ENCODE measurements around the gene PTPRK.

The PTPRK gene

GRCh38 chr6:128172752-128173682 lies 347.4 kb downstream of the PTPRK start:
- DNase-seq (ENCODE audit: low read depth), result no peak
- no peak overlapping the region for H3K4me3 ChIP-seq (ENCODE audit: control insufficient read depth, low read depth, low read length)
- TF ChIP-seq, protein P1, sequence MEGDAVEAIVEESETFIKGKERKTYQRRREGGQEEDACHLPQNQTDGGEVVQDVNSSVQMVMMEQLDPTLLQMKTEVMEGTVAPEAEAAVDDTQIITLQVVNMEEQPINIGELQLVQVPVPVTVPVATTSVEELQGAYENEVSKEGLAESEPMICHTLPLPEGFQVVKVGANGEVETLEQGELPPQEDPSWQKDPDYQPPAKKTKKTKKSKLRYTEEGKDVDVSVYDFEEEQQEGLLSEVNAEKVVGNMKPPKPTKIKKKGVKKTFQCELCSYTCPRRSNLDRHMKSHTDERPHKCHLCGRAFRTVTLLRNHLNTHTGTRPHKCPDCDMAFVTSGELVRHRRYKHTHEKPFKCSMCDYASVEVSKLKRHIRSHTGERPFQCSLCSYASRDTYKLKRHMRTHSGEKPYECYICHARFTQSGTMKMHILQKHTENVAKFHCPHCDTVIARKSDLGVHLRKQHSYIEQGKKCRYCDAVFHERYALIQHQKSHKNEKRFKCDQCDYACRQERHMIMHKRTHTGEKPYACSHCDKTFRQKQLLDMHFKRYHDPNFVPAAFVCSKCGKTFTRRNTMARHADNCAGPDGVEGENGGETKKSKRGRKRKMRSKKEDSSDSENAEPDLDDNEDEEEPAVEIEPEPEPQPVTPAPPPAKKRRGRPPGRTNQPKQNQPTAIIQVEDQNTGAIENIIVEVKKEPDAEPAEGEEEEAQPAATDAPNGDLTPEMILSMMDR (IDR thresholded peaks at IDR 0.05; ENCODE audit: control insufficient read depth, insufficient read depth, low read depth, low read length, missing control alignments), result no peak

GRCh38 chr6:128172081-128172480 lies 348.3 kb downstream of the PTPRK start:
- no peak overlapping the region for H3K4me3 ChIP-seq (ENCODE audit: control insufficient read depth, low read depth, low read length)
- no peak for DNase-seq (ENCODE audit: low read depth)
- TF ChIP-seq, protein P1 (IDR thresholded peaks at IDR 0.05; ENCODE audit: control insufficient read depth, insufficient read depth, low read depth, low read length, missing control alignments), result no peak

DNA sequence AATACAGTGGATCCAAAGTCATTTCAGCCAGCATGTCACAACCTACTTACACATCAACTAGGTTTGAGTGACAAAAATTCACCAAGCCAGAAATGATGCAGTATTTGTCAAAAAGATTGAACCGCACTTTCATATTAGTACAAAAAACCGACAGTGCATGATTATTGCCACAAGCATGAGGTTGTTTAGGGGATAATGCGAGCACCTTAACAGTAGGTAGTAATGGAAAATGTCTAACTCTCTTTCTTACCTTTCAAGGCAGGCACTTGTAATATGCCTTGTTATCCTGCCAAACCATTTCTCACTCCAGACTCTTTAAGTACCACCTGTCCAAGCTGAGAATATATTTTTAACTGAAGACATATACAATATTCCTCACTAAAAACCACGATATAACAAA lies 349.2 kb downstream of the PTPRK start:
- TF ChIP-seq, protein P1 (IDR thresholded peaks at IDR 0.05; ENCODE audit: control insufficient read depth, insufficient read depth, low read depth, low read length, missing control alignments), result no peak
- no peak for DNase-seq (ENCODE audit: low read depth)
- H3K4me3 ChIP-seq (ENCODE audit: control insufficient read depth, low read depth, low read length), result no peak overlapping the region

GRCh38 chr6:128168244-128168643 lies 352.2 kb downstream of the PTPRK start:
- TF ChIP-seq, protein P1 (IDR thresholded peaks at IDR 0.05; ENCODE audit: control insufficient read depth, insufficient read depth, low read depth, low read length, missing control alignments), result no peak
- no peak overlapping the region for H3K4me3 ChIP-seq (ENCODE audit: control insufficient read depth, low read depth, low read length)
- no peak for DNase-seq (ENCODE audit: low read depth)

GRCh38 chr6:128167552-128167951 lies 352.8 kb downstream of the PTPRK start:
- DNase-seq (ENCODE audit: low read depth), result no peak
- no peak overlapping the region for H3K4me3 ChIP-seq (ENCODE audit: control insufficient read depth, low read depth, low read length)
- TF ChIP-seq, protein P1 (IDR thresholded peaks at IDR 0.05; ENCODE audit: control insufficient read depth, insufficient read depth, low read depth, low read length, missing control alignments), result no peak

DNA sequence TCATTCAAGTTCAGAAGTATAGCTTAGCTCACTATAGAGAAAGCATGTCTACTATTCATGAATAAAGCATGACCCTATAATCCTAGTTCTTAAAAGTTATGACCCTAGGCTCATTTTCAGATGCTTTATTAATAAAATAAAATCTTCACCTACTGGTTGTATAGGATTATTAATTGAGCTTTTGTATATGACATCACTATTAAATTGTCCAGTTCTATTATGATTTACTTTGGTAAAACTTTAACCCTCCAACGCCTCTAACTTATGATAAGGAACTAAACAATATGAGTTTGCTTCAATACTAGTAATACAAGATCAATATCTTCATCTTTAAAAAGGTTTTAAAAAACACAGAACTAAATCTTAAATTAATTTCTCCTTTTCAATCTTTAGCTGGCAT lies 356.1 kb downstream of the PTPRK start:
- no peak overlapping the region for H3K4me3 ChIP-seq (ENCODE audit: control insufficient read depth, low read depth, low read length)
- TF ChIP-seq, protein P1 (IDR thresholded peaks at IDR 0.05; ENCODE audit: control insufficient read depth, insufficient read depth, low read depth, low read length, missing control alignments), result no peak
- DNase-seq (ENCODE audit: low read depth), result no peak
